A549 (cell line): ENCODE results near the gene MED13L. TPM values are rescaled to one million over a fixed set of nuclear protein-coding genes. Genes with fewer than 3 reads are reported as not detected.

Source experiments
- ATAC-seq, 2 experiments: fragments of 200-7000 bp in 1 of 2; fragments of >200 bp in 1 of 2; cut with Nextera tagmentation in 1 of 2; cut with Tn5 transposase in 1 of 2; 3 replicates each; pipeline versions ENCODE4 v1.8.0 to v1.9.1; 2018 to 2020; ENCODE audit warnings: mild to moderate bottlenecking in 1 of 2, moderate library complexity in 1 of 2
- CTCF ChIA-PET: fragments of 300-600 bp; sonication (Branson Sonifier 250); formaldehyde crosslinking; extraction: SDS; loops from one replicate; lab custom pipeline; 2021; ENCODE audit warnings: antibody characterized with exemption, inconsistent platforms; lab: Yijun Ruan, JAX
- POLR2A ChIA-PET: fragments of 350-600 bp; formaldehyde crosslinking; extraction: SDS; loops from one replicate; lab custom pipeline; 2021; ENCODE audit warnings: antibody characterized with exemption, inconsistent platforms; lab: Yijun Ruan, JAX
- DNase-seq, 2 experiments: peaks; one replicate each; pipeline versions ENCODE4 v3.0.0 to v3.0.0-alpha.2; 2011 to 2016; ENCODE audit warnings: low read depth in 1 of 2, low spot score in 1 of 2
- FAIRE-seq: peaks from 2 replicates; lab custom pipeline; 2011; peaks lifted over from hg19 to GRCh38; lab: Jason Lieb, UNC
- H3K27ac ChIP-seq, 2 experiments: fragments of >200 bp; sonication (Bioruptor Twin); formaldehyde crosslinking; 3 replicates each; pipeline ENCODE4 v1.5.1; 2016 to 2017
- H3K4me1 ChIP-seq: fragments of >200 bp; sonication (Bioruptor Twin); formaldehyde crosslinking; 3 replicates; pipeline ENCODE4 v1.6.1; 2016
- H3K4me2 ChIP-seq: fragments of >200 bp; sonication (Bioruptor Twin); formaldehyde crosslinking; 3 replicates; pipeline ENCODE4 v1.6.1; 2016
- H3K4me3 ChIP-seq: fragments of >200 bp; sonication (Bioruptor Twin); formaldehyde crosslinking; 3 replicates; pipeline ENCODE4 v1.5.1; 2016
- H3K9me3 ChIP-seq: fragments of >200 bp; sonication (Bioruptor Twin); formaldehyde crosslinking; 3 replicates; pipeline ENCODE4 v1.6.1; 2016
- CBX8 ChIP-seq: fragments of 200-600 bp; sonication (generic); IDR thresholded peaks from 2 replicates; pipeline ENCODE4 v1.6.1; 2016
- EP300 ChIP-seq, 2 experiments: fragments of >200 bp; sonication (Bioruptor Twin); formaldehyde crosslinking; IDR thresholded peaks; 2 replicates in 1 of 2; 3 replicates in 1 of 2; pipeline ENCODE4 v1.6.1; 2016 to 2017
- FOSL2 ChIP-seq, 2 experiments: fragments of 450-650 bp in 1 of 2; fragments of >200 bp in 1 of 2; sonication (Bioruptor Twin) in 1 of 2; formaldehyde crosslinking; IDR thresholded peaks; 2 replicates each; pipeline versions ENCODE4 v1.5.0 to v1.6.1; 2016 to 2020; ENCODE audit warnings: mild to moderate bottlenecking in 1 of 2, moderate library complexity in 1 of 2
- HMGXB4 ChIP-seq: fragments of 250-450 bp; sonication (Bioruptor Pico); IDR thresholded peaks from 2 replicates; pipeline ENCODE4 v1.5.0; 2021; ENCODE audit warnings: mild to moderate bottlenecking, moderate library complexity, borderline replicate concordance
- HOXB13 ChIP-seq: fragments of 250-450 bp; sonication (Bioruptor Pico); IDR thresholded peaks from 2 replicates; pipeline ENCODE4 v1.5.0; 2020; ENCODE audit warnings: low read depth, mild to moderate bottlenecking, moderate library complexity
- KDM1A ChIP-seq: fragments of 200-600 bp; sonication (generic); IDR thresholded peaks from 2 replicates; pipeline ENCODE4 v1.6.1; 2016; ENCODE audit warnings: low read depth, mild to moderate bottlenecking
- POLR2A ChIP-seq: IDR thresholded peaks from 2 replicates; pipeline ENCODE4 v1.6.1; 2012; ENCODE audit warnings: mild to moderate bottlenecking, low read length
- RAD21 ChIP-seq, 2 experiments: fragments of >200 bp in 1 of 2; sonication (Bioruptor Twin) in 1 of 2; formaldehyde crosslinking in 1 of 2; IDR thresholded peaks in 1 of 2; conservative IDR thresholded peaks in 1 of 2; 2 replicates in 1 of 2; 3 replicates in 1 of 2; pipeline ENCODE4 v1.6.1; 2012 to 2018; ENCODE audit warnings: inconsistent platforms in 1 of 2
- RARB ChIP-seq: fragments of 250-450 bp; sonication (Bioruptor Pico); IDR thresholded peaks from 2 replicates; pipeline ENCODE4 v1.8.0; 2021; ENCODE audit warnings: mild to moderate bottlenecking, moderate library complexity
- SREBF2 ChIP-seq: fragments of 450-650 bp; IDR thresholded peaks from 2 replicates; pipeline ENCODE4 v1.6.1; 2014; ENCODE audit warnings: mild to moderate bottlenecking, moderate library complexity
- ZSCAN20 ChIP-seq: fragments of 250-450 bp; sonication (Bioruptor Pico); IDR thresholded peaks from 2 replicates; pipeline ENCODE4 v1.8.0; 2022; ENCODE audit warnings: mild to moderate bottlenecking, moderate library complexity
- WGBS: methylation state at CpG from one replicate; pipeline ENCODE4 v1.1.6; 2017; ENCODE audit errors: missing lambda C conversion rate; 5-methylcytosine and 5-hydroxymethylcytosine counted together
- polyA plus RNA-seq, 4 experiments: library from polyadenylated mRNA; depleted of rRNA in 3 of 4; stranded (reverse); fragments of >200 nt; fragmentation: RNase III in 1 of 4; extraction: RNeasy Plus Mini Kit Qiagen cat#74134 plus additional on column Dnase treatment in 1 of 4; gene quantifications; 2 replicates in 3 of 4; 3 replicates in 1 of 4; pipeline ENCODE4 v1.2.3, GENCODE V29; 2011 to 2017
- TF ChIP-seq, protein P1 (sequence below): fragments of >200 bp; sonication (Bioruptor Twin); formaldehyde crosslinking; IDR thresholded peaks from 3 replicates; pipeline ENCODE4 v1.5.1; 2016
- TF ChIP-seq, protein P2 (sequence below): fragments of 200-600 bp; sonication (generic); IDR thresholded peaks from 2 replicates; pipeline ENCODE4 v1.6.1; 2016; ENCODE audit warnings: antibody characterized with exemption, mild to moderate bottlenecking, moderate library complexity

The MED13L gene
- polyA plus RNA-seq, 2 of the 4 experiments (the other 2 are of a cell fraction) = 23.2 to 134 TPM

DNA sequence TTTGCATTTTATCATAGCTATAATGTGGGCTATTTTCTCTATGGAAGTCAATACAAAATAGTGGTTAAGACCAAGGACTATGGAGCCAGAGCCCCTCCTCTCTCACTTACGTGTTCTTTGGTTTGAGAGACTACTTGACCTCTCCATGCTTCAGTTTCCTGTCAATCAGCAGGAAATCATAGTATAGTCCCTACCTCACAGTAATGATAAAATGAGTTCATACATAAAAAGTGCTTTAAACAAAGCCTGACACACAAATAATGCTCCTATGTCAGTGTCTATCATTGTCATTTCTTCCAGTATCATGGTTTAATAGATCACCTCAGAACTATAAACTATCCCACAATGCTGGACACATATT lies 90.4 kb downstream of the MED13L start:
- TF ChIP-seq HMGXB4 (no peak), KDM1A (no peak), EP300 (IDR thresholded peaks at IDR 0.05) (no peak), POLR2A (no peak), HOXB13 (CRISPR knock-in tag) (no peak), FOSL2 (IDR thresholded peaks at IDR 0.05) (no peak), FOSL2 (CRISPR knock-in tag; IDR thresholded peaks at IDR 0.05) (no peak), RAD21 (conservative IDR thresholded peaks at IDR 0.05 in 1 of 2, IDR thresholded peaks at IDR 0.05 in 1 of 2) (no peak), SREBF2 (no peak), ZSCAN20 (CRISPR knock-in tag) (no peak)
- TF ChIP-seq, protein P1, sequence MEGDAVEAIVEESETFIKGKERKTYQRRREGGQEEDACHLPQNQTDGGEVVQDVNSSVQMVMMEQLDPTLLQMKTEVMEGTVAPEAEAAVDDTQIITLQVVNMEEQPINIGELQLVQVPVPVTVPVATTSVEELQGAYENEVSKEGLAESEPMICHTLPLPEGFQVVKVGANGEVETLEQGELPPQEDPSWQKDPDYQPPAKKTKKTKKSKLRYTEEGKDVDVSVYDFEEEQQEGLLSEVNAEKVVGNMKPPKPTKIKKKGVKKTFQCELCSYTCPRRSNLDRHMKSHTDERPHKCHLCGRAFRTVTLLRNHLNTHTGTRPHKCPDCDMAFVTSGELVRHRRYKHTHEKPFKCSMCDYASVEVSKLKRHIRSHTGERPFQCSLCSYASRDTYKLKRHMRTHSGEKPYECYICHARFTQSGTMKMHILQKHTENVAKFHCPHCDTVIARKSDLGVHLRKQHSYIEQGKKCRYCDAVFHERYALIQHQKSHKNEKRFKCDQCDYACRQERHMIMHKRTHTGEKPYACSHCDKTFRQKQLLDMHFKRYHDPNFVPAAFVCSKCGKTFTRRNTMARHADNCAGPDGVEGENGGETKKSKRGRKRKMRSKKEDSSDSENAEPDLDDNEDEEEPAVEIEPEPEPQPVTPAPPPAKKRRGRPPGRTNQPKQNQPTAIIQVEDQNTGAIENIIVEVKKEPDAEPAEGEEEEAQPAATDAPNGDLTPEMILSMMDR = no peak
- TF ChIP-seq, protein P2, sequence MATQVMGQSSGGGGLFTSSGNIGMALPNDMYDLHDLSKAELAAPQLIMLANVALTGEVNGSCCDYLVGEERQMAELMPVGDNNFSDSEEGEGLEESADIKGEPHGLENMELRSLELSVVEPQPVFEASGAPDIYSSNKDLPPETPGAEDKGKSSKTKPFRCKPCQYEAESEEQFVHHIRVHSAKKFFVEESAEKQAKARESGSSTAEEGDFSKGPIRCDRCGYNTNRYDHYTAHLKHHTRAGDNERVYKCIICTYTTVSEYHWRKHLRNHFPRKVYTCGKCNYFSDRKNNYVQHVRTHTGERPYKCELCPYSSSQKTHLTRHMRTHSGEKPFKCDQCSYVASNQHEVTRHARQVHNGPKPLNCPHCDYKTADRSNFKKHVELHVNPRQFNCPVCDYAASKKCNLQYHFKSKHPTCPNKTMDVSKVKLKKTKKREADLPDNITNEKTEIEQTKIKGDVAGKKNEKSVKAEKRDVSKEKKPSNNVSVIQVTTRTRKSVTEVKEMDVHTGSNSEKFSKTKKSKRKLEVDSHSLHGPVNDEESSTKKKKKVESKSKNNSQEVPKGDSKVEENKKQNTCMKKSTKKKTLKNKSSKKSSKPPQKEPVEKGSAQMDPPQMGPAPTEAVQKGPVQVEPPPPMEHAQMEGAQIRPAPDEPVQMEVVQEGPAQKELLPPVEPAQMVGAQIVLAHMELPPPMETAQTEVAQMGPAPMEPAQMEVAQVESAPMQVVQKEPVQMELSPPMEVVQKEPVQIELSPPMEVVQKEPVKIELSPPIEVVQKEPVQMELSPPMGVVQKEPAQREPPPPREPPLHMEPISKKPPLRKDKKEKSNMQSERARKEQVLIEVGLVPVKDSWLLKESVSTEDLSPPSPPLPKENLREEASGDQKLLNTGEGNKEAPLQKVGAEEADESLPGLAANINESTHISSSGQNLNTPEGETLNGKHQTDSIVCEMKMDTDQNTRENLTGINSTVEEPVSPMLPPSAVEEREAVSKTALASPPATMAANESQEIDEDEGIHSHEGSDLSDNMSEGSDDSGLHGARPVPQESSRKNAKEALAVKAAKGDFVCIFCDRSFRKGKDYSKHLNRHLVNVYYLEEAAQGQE = no peak
- no peak overlapping the region for H3K4me3 ChIP-seq
- ATAC-seq (no peak), DNase-seq (no peak), FAIRE-seq (no peak)
- no peak overlapping the region for H3K4me2 ChIP-seq
- WGBS = 79% methylated on average over 1 of the region's 1 CpG
- H3K4me1 ChIP-seq = peaks cover 74% of the 10 kb centered on the region
- no peak overlapping the region for H3K27ac ChIP-seq
- no peaks in the 10 kb centered on the region for H3K9me3 ChIP-seq
- CTCF ChIA-PET = interaction anchor here (0.7 to 1.7 kb wide), 2 partner anchors 12 to 49 kb away, joined by 3 to 4 read pairs; no protein-coding TSS in a partner anchor
- POLR2A ChIA-PET = no interaction called here

- no peak for FAIRE-seq
- ChIA-PET CTCF (interaction anchor here (1.7 kb wide), 1 partner anchor 49 kb away, joined by 3 read pairs; no protein-coding TSS in a partner anchor), POLR2A (no interaction called here)
- no peak overlapping the region for H3K27ac ChIP-seq
- WGBS = 91% methylated on average over 3 of the region's 3 CpGs
- no peaks in the 10 kb centered on the region for H3K9me3 ChIP-seq
- peaks cover 77% of the 10 kb centered on the region for H3K4me1 ChIP-seq
- DNase-seq = no peak
- TF ChIP-seq SREBF2 = no peak
- ATAC-seq = no peak
- H3K4me3 ChIP-seq = no peak overlapping the region
- no peak overlapping the region for H3K4me2 ChIP-seq
Observed at GRCh38 chr12:116186482-116187150, 90.9 kb downstream of the MED13L start.

- FAIRE-seq = no peak
- H3K9me3 ChIP-seq = no peaks in the 10 kb centered on the region
- H3K4me1 ChIP-seq = peaks cover 65% of the 10 kb centered on the region
- CTCF ChIA-PET = interaction anchor here (0.9 to 1.1 kb wide), 2 partner anchors 115 to 524 kb away, joined by 3 to 4 read pairs; no protein-coding TSS in a partner anchor
- no peak for DNase-seq
- no peak overlapping the region for H3K4me3 ChIP-seq
- no peak for ATAC-seq
- WGBS = 91% methylated on average over 2 of the region's 2 CpGs
- no peak overlapping the region; the same call in 2 of the 3 replicates for H3K4me2 ChIP-seq
- TF ChIP-seq RARB (CRISPR knock-in tag) = no peak
- no peak for TF ChIP-seq CBX8
- TF ChIP-seq, all 56 proteins: peak for 0
- H3K27ac ChIP-seq = no peak overlapping the region
- POLR2A ChIA-PET = no interaction called here
Observed at GRCh38 chr12:116184763-116185162, 92.7 kb downstream of the MED13L start.
